ENCODE measurements around the gene LGI4.

Gene LGI4

DNA sequence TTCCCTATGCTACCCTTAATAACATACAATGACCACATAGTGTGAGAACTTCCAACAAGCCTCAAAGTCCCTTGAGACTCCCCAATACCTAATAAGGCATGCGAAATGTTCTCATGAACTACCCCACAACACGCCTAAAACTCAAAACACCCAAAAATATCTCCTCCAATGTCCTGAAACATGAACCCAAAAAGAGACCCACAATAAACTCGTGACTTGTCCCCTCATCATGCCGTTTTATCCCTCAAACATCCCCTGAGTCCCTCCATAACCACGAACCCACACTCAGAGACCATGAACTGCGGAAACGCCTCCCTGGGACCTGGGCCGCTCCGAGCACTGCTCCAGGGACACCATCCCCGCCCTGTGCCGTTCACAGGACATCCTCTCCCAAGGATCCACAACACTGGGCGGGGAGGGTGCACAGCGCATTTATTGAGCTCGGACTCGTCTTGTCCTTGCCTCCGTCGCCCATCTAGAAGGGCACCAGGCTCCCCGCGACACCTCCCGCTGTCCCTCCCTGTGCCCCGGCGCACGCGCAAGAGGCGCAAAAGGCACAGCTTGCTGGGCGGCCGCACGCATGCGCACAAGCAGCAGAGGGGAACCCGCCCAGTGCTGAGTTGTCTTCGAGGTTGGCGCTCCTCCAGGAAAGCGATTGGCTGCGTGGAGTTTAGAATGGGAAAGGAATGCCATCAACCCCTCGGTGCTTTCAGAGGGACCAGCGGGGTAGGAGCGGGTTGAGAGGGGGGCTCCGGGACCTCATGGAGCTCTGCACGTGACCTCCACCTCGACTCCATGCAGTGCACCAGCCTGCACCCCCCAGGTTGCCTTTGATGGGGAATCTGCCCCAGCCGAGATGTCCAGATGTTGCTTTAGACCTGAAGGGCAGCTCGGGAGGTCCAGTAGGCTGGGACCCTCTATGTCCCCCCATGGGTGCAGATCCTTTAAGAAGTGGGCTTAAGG lies 10.5 kb downstream of the LGI4 start:
- peaks cover 62 to 82% of the 10 kb centered on the region in 2 donors for H3K4me1 ChIP-seq (ENCODE audit: control insufficient read depth in 2 of 2, insufficient read depth in 2 of 2, low read length in 2 of 2)
- peak overlapping the region; percentile 79 to 100 for H3K27ac ChIP-seq (ENCODE audit: low read depth in 2 of 2, low read length in 2 of 2)
- H3K9ac ChIP-seq (ENCODE audit: low read depth in 1 of 2, low read length in 2 of 2), result peak overlapping the region; percentile 68
- H3K9me3 ChIP-seq (ENCODE audit: control insufficient read depth in 2 of 2, low read length in 2 of 2), result no peaks in the 10 kb centered on the region
- H3K4me3 ChIP-seq (ENCODE audit: low read length in 2 of 2), result peak overlapping the region; percentile 56 to 73
- peaks cover 26 to 32% of the 10 kb centered on the region in 2 donors for H3K36me3 ChIP-seq (ENCODE audit: control insufficient read depth in 2 of 2, insufficient read depth in 2 of 2, low read length in 2 of 2)
- no peaks in the 10 kb centered on the region for H3K27me3 ChIP-seq (ENCODE audit: control insufficient read depth in 2 of 2, insufficient read depth in 2 of 2, low read length in 2 of 2)

DNA sequence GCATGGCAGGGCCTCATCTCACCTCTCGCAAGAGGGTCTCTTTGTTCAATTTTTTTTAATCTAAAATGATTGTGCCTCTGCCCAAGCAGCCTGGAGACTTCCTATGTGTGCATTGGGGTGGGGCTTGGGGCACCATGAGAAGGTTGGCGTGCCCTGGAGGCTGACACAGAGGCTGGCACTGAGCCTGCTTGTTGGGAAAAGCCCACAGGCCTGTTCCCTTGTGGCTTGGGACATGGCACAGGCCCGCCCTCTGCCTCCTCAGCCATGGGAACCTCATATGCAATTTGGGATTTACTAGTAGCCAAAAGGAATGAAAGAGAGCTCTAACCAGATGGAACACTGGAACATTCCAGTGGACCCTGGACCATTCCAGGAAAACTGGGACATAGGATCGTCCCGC lies 11.3 kb downstream of the LGI4 start:
- peak overlapping the region; percentile 79 to 100 for H3K27ac ChIP-seq (ENCODE audit: low read depth in 2 of 2, low read length in 2 of 2)
- H3K9ac ChIP-seq (ENCODE audit: low read depth in 1 of 2, low read length in 2 of 2), result peak overlapping the region; percentile 47 to 68
- H3K36me3 ChIP-seq (ENCODE audit: control insufficient read depth in 2 of 2, insufficient read depth in 2 of 2, low read length in 2 of 2), result peaks cover 31 to 40% of the 10 kb centered on the region in 2 donors
- H3K27me3 ChIP-seq (ENCODE audit: control insufficient read depth in 2 of 2, insufficient read depth in 2 of 2, low read length in 2 of 2), result no peaks in the 10 kb centered on the region
- no peaks in the 10 kb centered on the region for H3K9me3 ChIP-seq (ENCODE audit: control insufficient read depth in 2 of 2, low read length in 2 of 2)
- H3K4me1 ChIP-seq (ENCODE audit: control insufficient read depth in 2 of 2, insufficient read depth in 2 of 2, low read length in 2 of 2), result peaks cover 58 to 82% of the 10 kb centered on the region in 2 donors
- H3K4me3 ChIP-seq (ENCODE audit: low read length in 2 of 2), result no peak overlapping the region

GRCh38 chr19:35122687-35123551 lies 11.9 kb downstream of the LGI4 start:
- peak overlapping the region; percentile 79 to 100 for H3K27ac ChIP-seq (ENCODE audit: low read depth in 2 of 2, low read length in 2 of 2)
- peak overlapping the region in 1 of 2 donors; percentile 68 for H3K9ac ChIP-seq (ENCODE audit: low read depth in 1 of 2, low read length in 2 of 2)
- peaks cover 52 to 76% of the 10 kb centered on the region in 2 donors for H3K4me1 ChIP-seq (ENCODE audit: control insufficient read depth in 2 of 2, insufficient read depth in 2 of 2, low read length in 2 of 2)
- no peaks in the 10 kb centered on the region for H3K27me3 ChIP-seq (ENCODE audit: control insufficient read depth in 2 of 2, insufficient read depth in 2 of 2, low read length in 2 of 2)
- H3K4me3 ChIP-seq (ENCODE audit: low read length in 2 of 2), result no peak overlapping the region
- peaks cover 31 to 41% of the 10 kb centered on the region in 2 donors for H3K36me3 ChIP-seq (ENCODE audit: control insufficient read depth in 2 of 2, insufficient read depth in 2 of 2, low read length in 2 of 2)
- H3K9me3 ChIP-seq (ENCODE audit: control insufficient read depth in 2 of 2, low read length in 2 of 2), result no peaks in the 10 kb centered on the region

- Histone ChIP-seq H3K36me3 (ENCODE audit: control insufficient read depth in 2 of 2, insufficient read depth in 2 of 2, low read length in 2 of 2) (peaks cover 31 to 46% of the 10 kb centered on the region in 2 donors), H3K27me3 (ENCODE audit: control insufficient read depth in 2 of 2, insufficient read depth in 2 of 2, low read length in 2 of 2) (no peaks in the 10 kb centered on the region), H3K9ac (ENCODE audit: low read depth in 1 of 2, low read length in 2 of 2) (peak overlapping the region in 1 of 2 donors; percentile 100), H3K27ac (ENCODE audit: low read depth in 2 of 2, low read length in 2 of 2) (peak overlapping the region; percentile 99 to 100), H3K4me3 (ENCODE audit: low read length in 2 of 2) (peak overlapping the region; percentile 39 to 52), H3K4me1 (ENCODE audit: control insufficient read depth in 2 of 2, insufficient read depth in 2 of 2, low read length in 2 of 2) (peaks cover 44 to 58% of the 10 kb centered on the region in 2 donors), H3K9me3 (ENCODE audit: control insufficient read depth in 2 of 2, low read length in 2 of 2) (no peaks in the 10 kb centered on the region)
Observed at GRCh38 chr19:35120898-35121297, 14.0 kb downstream of the LGI4 start.

DNA sequence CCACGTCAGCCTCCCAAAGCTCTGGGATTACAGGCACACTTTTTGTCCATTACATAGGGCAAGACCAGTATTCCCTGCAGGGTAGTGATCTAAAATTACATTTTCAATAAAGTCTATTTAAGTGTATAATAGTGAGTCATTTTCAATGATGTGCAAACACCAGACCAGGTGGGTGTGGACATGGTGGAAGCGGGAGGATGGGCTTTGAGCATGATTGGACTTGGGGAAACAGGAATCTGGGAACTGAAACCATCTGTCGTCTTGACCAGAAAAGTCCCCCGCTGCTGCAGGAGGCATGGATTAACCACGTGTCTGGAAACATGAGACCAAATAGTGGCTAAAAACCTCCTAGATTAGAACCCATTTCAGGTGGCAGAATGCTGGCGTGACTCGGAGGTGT lies 14.4 kb downstream of the LGI4 start:
- H3K36me3 ChIP-seq (ENCODE audit: control insufficient read depth in 2 of 2, insufficient read depth in 2 of 2, low read length in 2 of 2), result peaks cover 31 to 46% of the 10 kb centered on the region in 2 donors
- H3K27ac ChIP-seq (ENCODE audit: low read depth in 2 of 2, low read length in 2 of 2), result peak overlapping the region; percentile 99 to 100
- peak overlapping the region; percentile 41 to 100 for H3K9ac ChIP-seq (ENCODE audit: low read depth in 1 of 2, low read length in 2 of 2)
- peaks cover 40 to 54% of the 10 kb centered on the region in 2 donors for H3K4me1 ChIP-seq (ENCODE audit: control insufficient read depth in 2 of 2, insufficient read depth in 2 of 2, low read length in 2 of 2)
- H3K27me3 ChIP-seq (ENCODE audit: control insufficient read depth in 2 of 2, insufficient read depth in 2 of 2, low read length in 2 of 2), result no peaks in the 10 kb centered on the region
- H3K9me3 ChIP-seq (ENCODE audit: control insufficient read depth in 2 of 2, low read length in 2 of 2), result no peaks in the 10 kb centered on the region
- H3K4me3 ChIP-seq (ENCODE audit: low read length in 2 of 2), result peak overlapping the region; percentile 39 to 52

DNA sequence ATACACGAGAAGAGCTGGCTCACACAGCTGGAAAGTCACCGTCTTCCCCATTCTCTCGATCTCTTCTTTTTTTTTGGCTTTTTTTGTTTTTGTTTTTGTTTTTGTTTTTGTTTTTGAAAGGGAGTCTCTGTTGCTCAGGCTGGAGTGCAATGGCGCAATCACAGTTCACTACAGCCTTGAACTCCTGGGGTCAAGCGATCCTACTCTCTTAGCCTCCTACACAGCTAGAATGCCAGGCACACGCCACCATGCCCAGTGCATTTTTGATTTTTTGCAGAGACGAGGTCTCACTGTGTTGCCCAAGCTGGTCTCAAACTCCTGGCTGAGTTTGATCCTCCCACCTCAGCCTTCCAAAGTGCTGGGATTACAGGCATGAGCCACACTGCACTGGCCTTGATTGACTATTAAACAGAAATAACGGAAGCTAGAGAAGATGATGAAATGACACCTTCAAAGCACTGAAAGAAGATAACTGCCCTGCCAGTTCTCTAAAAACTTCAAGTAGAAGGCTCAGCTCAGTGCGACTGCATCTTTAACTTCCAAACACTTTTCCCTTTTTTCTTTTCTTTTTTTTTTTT lies 15.2 kb downstream of the LGI4 start:
- Histone ChIP-seq H3K4me3 (ENCODE audit: low read length in 2 of 2) (peak overlapping the region; percentile 94 to 97), H3K36me3 (ENCODE audit: control insufficient read depth in 2 of 2, insufficient read depth in 2 of 2, low read length in 2 of 2) (peaks cover 31 to 46% of the 10 kb centered on the region in 2 donors), H3K27ac (ENCODE audit: low read depth in 2 of 2, low read length in 2 of 2) (peak overlapping the region; percentile 99 to 100), H3K4me1 (ENCODE audit: control insufficient read depth in 2 of 2, insufficient read depth in 2 of 2, low read length in 2 of 2) (peaks cover 37 to 54% of the 10 kb centered on the region in 2 donors), H3K9me3 (ENCODE audit: control insufficient read depth in 2 of 2, low read length in 2 of 2) (no peaks in the 10 kb centered on the region), H3K27me3 (ENCODE audit: control insufficient read depth in 2 of 2, insufficient read depth in 2 of 2, low read length in 2 of 2) (no peaks in the 10 kb centered on the region), H3K9ac (ENCODE audit: low read depth in 1 of 2, low read length in 2 of 2) (peak overlapping the region in 1 of 2 donors; percentile 100)

- peaks cover 36 to 51% of the 10 kb centered on the region in 2 donors for H3K4me1 ChIP-seq (ENCODE audit: control insufficient read depth in 2 of 2, insufficient read depth in 2 of 2, low read length in 2 of 2)
- peaks cover 31 to 46% of the 10 kb centered on the region in 2 donors for H3K36me3 ChIP-seq (ENCODE audit: control insufficient read depth in 2 of 2, insufficient read depth in 2 of 2, low read length in 2 of 2)
- peak overlapping the region; percentile 99 to 100 for H3K27ac ChIP-seq (ENCODE audit: low read depth in 2 of 2, low read length in 2 of 2)
- no peaks in the 10 kb centered on the region for H3K27me3 ChIP-seq (ENCODE audit: control insufficient read depth in 2 of 2, insufficient read depth in 2 of 2, low read length in 2 of 2)
- H3K9me3 ChIP-seq (ENCODE audit: control insufficient read depth in 2 of 2, low read length in 2 of 2), result no peaks in the 10 kb centered on the region
- H3K4me3 ChIP-seq (ENCODE audit: low read length in 2 of 2), result peak overlapping the region; percentile 94 to 97
- peak overlapping the region; percentile 77 to 100 for H3K9ac ChIP-seq (ENCODE audit: low read depth in 1 of 2, low read length in 2 of 2)
Observed at GRCh38 chr19:35119091-35119490, 15.8 kb downstream of the LGI4 start.

DNA sequence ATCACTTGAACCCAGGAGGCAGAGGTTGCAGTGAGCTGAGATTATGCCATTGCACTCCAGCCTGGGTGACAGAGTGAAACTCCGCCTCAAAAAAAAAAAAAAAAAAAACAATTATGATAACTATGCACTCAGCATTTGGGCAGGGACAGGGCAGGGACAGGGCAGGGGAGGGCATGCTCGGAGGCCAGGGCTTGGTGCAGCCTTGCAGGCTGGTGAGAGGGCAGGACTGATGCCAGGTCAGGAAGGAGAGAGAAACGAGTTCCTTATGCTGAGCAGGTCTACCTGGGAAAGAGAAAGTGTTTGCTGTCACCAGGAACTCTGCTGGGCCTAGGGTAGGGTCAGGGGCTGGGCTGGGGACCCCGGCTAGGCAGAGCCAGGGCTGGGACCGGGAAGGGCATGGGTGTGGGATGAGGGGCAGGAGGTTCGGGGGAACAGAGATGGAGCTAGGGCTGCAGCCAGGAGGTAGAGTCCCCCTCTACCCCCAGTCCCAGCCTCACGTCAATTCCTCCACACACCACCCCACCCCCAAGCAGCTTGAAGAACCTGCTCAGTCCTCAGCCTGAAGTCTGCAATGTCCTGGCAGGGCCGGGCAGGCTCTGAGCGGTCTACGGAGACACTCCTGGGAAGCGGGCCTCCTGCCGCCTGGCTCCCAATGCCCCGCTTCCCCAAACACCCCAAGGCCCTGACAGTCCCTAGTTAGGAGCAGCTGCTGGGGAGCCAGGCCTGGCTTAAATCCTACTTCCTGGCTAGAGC lies 16.4 kb downstream of the LGI4 start:
- Histone ChIP-seq H3K4me3 (ENCODE audit: low read length in 2 of 2) (peak overlapping the region; percentile 94 to 97), H3K9ac (ENCODE audit: low read depth in 1 of 2, low read length in 2 of 2) (peak overlapping the region; percentile 77 to 100), H3K27ac (ENCODE audit: low read depth in 2 of 2, low read length in 2 of 2) (peak overlapping the region; percentile 99 to 100), H3K36me3 (ENCODE audit: control insufficient read depth in 2 of 2, insufficient read depth in 2 of 2, low read length in 2 of 2) (peaks cover 29 to 40% of the 10 kb centered on the region in 2 donors), H3K9me3 (ENCODE audit: control insufficient read depth in 2 of 2, low read length in 2 of 2) (no peaks in the 10 kb centered on the region), H3K27me3 (ENCODE audit: control insufficient read depth in 2 of 2, insufficient read depth in 2 of 2, low read length in 2 of 2) (no peaks in the 10 kb centered on the region), H3K4me1 (ENCODE audit: control insufficient read depth in 2 of 2, insufficient read depth in 2 of 2, low read length in 2 of 2) (peaks cover 36 to 47% of the 10 kb centered on the region in 2 donors)

- Histone ChIP-seq H3K36me3 (ENCODE audit: control insufficient read depth in 2 of 2, insufficient read depth in 2 of 2, low read length in 2 of 2) (peaks cover 22 to 35% of the 10 kb centered on the region in 2 donors), H3K27ac (ENCODE audit: low read depth in 2 of 2, low read length in 2 of 2) (peak overlapping the region; percentile 99 to 100), H3K4me1 (ENCODE audit: control insufficient read depth in 2 of 2, insufficient read depth in 2 of 2, low read length in 2 of 2) (peaks cover 35 to 41% of the 10 kb centered on the region in 2 donors), H3K4me3 (ENCODE audit: low read length in 2 of 2) (peak overlapping the region; percentile 94 to 97), H3K27me3 (ENCODE audit: control insufficient read depth in 2 of 2, insufficient read depth in 2 of 2, low read length in 2 of 2) (no peaks in the 10 kb centered on the region), H3K9ac (ENCODE audit: low read depth in 1 of 2, low read length in 2 of 2) (peak overlapping the region; percentile 98 to 100), H3K9me3 (ENCODE audit: control insufficient read depth in 2 of 2, low read length in 2 of 2) (no peaks in the 10 kb centered on the region)
Observed at GRCh38 chr19:35117799-35118198, 17.1 kb downstream of the LGI4 start.

All from mucosa of rectum (tissue), 2 donors.